Fibroblast of the aortic adventitia (primary cell): ENCODE data around the gene CCDC142. TPM values are rescaled to one million over a fixed set of nuclear protein-coding genes. Genes with fewer than 3 reads are reported as not detected.
"Not testable (repeated sequence)": the region's sequence is repeated elsewhere in the genome, so short reads cannot be mapped to it uniquely, and the experiment has no call there.

Experiments used
- DNase-seq: peaks from one replicate; pipeline ENCODE4 v3.0.0-alpha.2; 2010; ENCODE audit warnings: low read depth
- H3K4me3 ChIP-seq: 2 replicates; pipeline ENCODE4 v1.5.1; 2011; ENCODE audit warnings: low read depth, mild to moderate bottlenecking, control low read depth, low read length, moderate library complexity
- total RNA-seq: library from RNA; depleted of rRNA; stranded (reverse); fragments of >200 nt; gene quantifications from 2 replicates; pipeline ENCODE4 v1.2.3, GENCODE V29; 2012; ENCODE audit warnings: low replicate concordance
- TF ChIP-seq, protein P1 (sequence below): IDR thresholded peaks from 2 replicates; pipeline ENCODE4 v1.5.1; 2011; ENCODE audit warnings: mild to moderate bottlenecking, low read length, control low read depth, inconsistent platforms; ENCODE audit not compliant: insufficient read depth

The CCDC142 gene
- total RNA-seq, 1 donor = 27.7 TPM

DNA sequence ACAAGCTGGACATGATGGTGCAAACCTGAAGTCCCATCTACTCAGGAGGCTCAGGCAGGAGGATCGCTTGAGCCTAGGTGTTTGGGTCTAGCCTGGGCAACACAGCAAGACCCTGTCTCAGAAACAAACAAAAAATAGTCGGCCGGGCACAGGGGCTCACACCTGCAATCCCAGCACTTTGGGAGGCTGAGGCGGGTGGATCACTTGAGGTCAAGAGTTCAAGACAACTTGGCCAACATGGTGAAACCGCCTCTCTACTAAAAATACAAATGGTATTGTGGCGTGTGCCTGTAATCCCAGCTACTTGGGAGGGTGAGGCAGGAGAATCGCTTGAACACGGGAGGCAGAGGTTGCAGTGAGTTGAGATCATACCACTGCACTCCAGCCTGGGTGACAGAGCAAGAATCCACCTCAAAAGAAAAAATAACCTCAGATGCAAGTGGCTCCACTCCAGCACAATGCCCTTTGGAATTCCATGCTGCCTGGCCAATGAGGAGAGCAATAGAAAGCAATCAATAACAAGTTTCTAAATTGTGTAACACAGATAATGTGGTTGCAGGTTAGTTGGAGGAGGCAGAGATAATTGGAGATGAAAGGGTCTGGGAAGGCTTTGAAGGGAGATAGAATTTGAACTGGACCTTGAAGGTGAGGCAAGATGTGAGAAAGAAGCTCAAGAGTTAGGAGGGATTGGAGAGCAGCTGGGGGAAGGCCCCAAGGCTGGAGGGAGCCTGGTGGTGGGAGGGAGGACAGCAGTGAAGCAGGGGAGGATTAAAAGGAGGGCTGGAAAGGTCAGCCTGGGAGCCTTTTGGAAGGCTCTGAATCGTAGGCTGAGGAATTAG is 6.1 kb upstream of the CCDC142 start:
- TF ChIP-seq, protein P1, sequence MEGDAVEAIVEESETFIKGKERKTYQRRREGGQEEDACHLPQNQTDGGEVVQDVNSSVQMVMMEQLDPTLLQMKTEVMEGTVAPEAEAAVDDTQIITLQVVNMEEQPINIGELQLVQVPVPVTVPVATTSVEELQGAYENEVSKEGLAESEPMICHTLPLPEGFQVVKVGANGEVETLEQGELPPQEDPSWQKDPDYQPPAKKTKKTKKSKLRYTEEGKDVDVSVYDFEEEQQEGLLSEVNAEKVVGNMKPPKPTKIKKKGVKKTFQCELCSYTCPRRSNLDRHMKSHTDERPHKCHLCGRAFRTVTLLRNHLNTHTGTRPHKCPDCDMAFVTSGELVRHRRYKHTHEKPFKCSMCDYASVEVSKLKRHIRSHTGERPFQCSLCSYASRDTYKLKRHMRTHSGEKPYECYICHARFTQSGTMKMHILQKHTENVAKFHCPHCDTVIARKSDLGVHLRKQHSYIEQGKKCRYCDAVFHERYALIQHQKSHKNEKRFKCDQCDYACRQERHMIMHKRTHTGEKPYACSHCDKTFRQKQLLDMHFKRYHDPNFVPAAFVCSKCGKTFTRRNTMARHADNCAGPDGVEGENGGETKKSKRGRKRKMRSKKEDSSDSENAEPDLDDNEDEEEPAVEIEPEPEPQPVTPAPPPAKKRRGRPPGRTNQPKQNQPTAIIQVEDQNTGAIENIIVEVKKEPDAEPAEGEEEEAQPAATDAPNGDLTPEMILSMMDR = no peak
- H3K4me3 ChIP-seq = no peak overlapping the region
- no peak for DNase-seq

DNA sequence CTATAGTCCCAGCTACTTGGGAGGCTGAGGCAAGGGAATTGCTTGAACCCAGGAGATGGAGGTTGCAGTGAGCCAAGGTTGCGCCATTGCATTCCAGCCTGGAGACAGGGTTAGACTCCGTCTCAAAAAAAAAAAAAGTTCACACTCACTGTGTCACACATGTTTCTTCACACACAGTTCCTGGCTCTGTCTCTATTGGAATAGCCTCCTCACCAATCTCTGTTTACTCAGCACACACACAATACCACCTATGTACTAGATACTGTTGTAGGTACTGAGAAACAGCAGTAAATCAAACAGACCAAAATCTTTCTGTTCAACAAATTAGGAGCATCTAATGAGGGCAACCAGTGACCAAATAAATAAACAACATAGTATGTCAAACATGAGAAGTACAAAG is 3.3 kb upstream of the CCDC142 start:
- no peak for DNase-seq
- TF ChIP-seq, protein P1 = no peak
- H3K4me3 ChIP-seq = no peak overlapping the region

DNA sequence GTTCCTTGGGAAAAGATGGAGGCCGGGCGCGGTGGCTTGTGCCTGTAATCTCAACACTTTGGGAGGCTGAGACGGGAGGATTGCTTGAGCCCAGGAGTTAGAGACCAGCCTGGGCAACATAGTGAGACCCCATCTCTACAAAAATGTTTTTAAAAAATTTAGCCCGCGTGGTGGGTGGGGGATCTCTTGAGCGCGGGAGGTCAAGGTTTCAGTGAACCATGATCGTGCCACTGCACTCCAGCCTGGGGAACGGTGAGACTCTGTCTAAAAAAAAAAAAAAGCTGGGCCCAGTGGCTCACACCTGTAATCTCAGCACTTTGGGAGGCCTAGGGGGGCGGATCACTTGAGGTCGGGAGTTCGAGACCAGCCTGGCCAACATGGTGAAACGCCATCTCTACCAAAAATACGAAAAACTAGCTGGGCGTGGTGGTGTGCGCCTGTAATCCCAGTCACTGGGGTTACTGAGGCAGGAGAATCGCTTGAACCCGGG is 922 bp upstream of the CCDC142 start:
- not testable (repeated sequence) for DNase-seq
- peak overlapping the region; percentile 97 for H3K4me3 ChIP-seq

DNA sequence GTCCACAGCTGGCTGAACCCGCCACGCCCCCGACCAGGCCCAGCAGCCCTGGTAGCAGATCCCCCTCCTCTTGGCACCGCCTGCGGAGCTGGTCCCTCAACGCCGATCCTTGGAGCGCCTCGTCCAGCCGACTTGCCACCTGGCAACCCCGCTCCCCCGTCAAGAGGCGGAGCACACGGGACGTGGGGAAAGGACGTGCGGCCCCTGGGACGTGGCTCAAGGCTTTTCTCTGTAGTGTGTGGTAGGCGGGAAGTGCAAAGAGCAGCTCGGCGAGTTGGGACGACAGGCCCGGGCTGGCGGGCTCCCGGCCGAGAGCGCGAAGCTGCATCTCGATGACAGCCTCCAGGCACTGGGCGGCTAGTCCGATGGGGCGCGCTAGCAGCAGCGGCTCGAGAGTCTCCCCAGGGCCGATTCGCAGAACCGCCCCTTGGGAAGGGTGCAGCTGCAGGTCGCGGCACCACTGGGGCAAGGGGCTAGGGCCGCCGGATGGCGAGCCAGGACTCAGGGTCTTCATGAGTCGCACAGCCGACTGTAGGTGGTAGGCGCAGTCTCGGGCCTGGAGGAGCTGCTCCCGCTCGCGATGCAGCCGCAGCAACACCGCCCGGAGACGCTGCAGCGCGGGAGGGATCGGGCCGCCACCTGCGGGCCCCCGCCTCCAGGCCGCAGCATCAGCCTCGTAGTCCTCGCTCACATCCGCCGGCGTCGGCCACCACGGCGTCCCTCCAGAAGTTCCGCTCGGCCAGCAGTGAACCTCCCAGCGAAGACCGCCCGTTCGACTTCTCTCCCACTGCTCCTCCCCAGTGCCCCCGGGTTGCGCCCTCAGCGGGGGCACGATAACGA is 617 bp downstream of the CCDC142 start:
- DNase-seq = no peak
- H3K4me3 ChIP-seq = peak overlapping the region; percentile 97
- TF ChIP-seq, protein P1 = no peak

DNA sequence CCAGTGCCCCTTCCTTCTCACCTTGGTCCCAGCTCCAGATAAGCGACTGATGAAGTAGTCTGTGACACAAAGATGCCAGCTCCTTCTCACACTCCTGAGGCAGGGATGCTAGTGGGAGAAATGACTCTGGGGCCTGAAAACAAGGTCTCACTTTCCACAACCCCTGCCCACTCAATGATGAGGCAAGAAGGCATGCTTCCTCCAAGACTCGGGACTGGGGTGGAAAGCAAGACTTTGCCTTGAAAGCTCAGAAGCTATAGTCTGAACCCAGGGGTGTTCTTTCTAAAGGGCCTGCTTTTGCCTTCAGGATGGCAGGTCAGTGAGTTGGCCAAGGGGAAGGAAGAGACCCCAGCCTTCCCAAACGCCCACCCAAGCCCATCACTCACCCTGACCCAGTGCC is 1.4 kb downstream of the CCDC142 start:
- TF ChIP-seq, protein P1 = no peak
- peak overlapping the region; percentile 97 for H3K4me3 ChIP-seq
- no peak for DNase-seq

DNA sequence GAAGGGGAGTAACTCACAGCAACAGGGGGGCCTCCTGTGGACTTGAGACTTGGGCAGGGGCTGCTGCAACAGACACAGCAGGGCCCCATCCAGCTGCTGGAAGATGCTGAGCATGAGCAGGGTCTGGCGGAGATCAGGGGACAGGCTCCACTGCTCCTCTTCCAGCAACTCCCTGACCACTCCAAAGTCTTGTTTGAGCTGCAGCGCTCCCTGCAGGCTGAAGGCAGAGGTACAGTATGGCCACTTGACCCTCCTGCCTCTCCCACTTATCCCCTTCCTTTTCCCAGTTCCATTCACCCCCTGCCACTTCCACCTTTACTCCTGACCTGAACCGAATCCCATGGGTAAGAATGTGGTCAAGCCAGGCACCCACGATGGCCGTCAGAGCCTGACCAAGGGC is 7.9 kb downstream of the CCDC142 start:
- DNase-seq = no peak
- TF ChIP-seq, protein P1 = peak; percentile 28
- H3K4me3 ChIP-seq = no peak overlapping the region

DNA sequence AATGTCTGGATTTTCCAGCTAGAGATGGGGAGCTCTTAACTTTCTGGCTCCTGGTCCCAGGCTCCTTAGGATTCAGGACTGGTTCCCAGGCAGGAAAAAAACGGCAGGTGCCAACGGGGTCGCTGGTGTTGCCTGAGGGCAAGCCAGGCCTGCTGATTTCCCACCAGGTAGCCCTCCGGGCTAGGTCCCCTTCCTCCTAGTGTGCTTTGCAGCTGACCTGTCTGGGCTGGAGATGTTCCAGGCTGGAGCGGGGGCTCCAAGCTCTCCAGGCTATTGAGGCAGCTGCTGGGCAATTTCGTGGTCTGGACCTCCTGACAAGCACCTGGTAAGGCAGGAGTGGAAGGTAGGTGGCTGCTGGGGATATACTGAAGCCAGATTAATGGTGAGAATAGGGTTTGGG is 8.3 kb downstream of the CCDC142 start:
- no peak for DNase-seq
- no peak overlapping the region for H3K4me3 ChIP-seq
- TF ChIP-seq, protein P1 = no peak
